ENCODE measurements around the gene ALDH18A1. TPM values are rescaled to one million over a fixed set of nuclear protein-coding genes. Genes with fewer than 3 reads are reported as not detected.
"Not testable (repeated sequence)": the region's sequence is repeated elsewhere in the genome, so short reads cannot be mapped to it uniquely, and the experiment has no call there.

The ALDH18A1 gene
- polyA plus RNA-seq, 1 donor (not counting 4 experiments of a cell fraction or from before 2014, with no cell fraction given) = 53.4 TPM

DNA sequence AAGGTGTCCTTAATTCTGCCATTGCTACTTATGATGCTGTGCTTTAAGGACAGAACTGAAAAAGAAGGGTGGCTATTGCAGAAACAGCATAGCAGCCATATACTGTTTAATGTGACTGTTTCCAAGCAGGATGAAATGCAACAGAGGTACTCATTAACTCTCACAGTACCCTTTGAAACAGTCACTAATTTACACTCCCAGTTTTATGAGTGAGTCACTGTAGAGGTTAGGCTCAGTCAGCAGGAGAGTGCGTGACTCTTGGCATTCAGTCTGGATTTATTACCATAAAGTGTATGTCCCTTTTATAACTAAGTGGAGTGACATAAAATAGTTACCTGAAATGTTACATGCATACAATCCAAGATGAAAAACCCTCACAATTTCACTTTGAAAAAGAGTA, 27.7 kb downstream of the ALDH18A1 start:
- dilution Hi-C loops (cut with MboI; ENCODE audit: extremely low pct_ligation_motif_present, low sequenced_read_pairs) = no loop called here
- Histone ChIP-seq H3K79me2 (ENCODE audit: control insufficient read depth, insufficient read depth, low read length) (no peaks in the 10 kb centered on the region), H3K4me2 (ENCODE audit: control insufficient read depth, extremely low read depth, insufficient read depth, low read depth, low read length) (no peak overlapping the region), H3K27ac (ENCODE audit: control insufficient read depth, insufficient read depth, low read length) (no peak overlapping the region), H2AFZ (ENCODE audit: control insufficient read depth, low read length) (no peak overlapping the region), H3K4me3 (ENCODE audit: control insufficient read depth in 2 of 3, extremely low read depth in 1 of 3, insufficient read depth in 2 of 3, low read depth in 1 of 3, low read length in 3 of 3) (no peak overlapping the region), H4K20me1 (ENCODE audit: control insufficient read depth, extremely low read depth, insufficient read depth, low read length) (no peaks in the 10 kb centered on the region), H3K9me1 (ENCODE audit: control insufficient read depth, extremely low read depth, insufficient read depth, low read length) (no peaks in the 10 kb centered on the region), H3K9ac (ENCODE audit: control insufficient read depth, extremely low read depth, insufficient read depth, low read length) (no peak overlapping the region), H3K4me1 (ENCODE audit: control insufficient read depth, extremely low read depth, insufficient read depth, low read length) (no peaks in the 10 kb centered on the region), H3K36me3 (ENCODE audit: control insufficient read depth in 2 of 2, extremely low read depth in 1 of 2, insufficient read depth in 2 of 2, low read length in 2 of 2) (peaks cover 9 to 13% of the 10 kb centered on the region in 2 experiments), H3K27me3 (ENCODE audit: control insufficient read depth, extremely low read depth, insufficient read depth, low read length) (no peaks in the 10 kb centered on the region), H3K9me3 (ENCODE audit: control insufficient read depth, low read depth, low read length) (no peaks in the 10 kb centered on the region)
- no peak for FAIRE-seq
- TF ChIP-seq EZH2 (IDR thresholded peaks at IDR 0.05; ENCODE audit: low read length) = no peak
- TF ChIP-seq, protein P1, sequence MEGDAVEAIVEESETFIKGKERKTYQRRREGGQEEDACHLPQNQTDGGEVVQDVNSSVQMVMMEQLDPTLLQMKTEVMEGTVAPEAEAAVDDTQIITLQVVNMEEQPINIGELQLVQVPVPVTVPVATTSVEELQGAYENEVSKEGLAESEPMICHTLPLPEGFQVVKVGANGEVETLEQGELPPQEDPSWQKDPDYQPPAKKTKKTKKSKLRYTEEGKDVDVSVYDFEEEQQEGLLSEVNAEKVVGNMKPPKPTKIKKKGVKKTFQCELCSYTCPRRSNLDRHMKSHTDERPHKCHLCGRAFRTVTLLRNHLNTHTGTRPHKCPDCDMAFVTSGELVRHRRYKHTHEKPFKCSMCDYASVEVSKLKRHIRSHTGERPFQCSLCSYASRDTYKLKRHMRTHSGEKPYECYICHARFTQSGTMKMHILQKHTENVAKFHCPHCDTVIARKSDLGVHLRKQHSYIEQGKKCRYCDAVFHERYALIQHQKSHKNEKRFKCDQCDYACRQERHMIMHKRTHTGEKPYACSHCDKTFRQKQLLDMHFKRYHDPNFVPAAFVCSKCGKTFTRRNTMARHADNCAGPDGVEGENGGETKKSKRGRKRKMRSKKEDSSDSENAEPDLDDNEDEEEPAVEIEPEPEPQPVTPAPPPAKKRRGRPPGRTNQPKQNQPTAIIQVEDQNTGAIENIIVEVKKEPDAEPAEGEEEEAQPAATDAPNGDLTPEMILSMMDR (optimal IDR thresholded peaks at IDR 0.05 in 1 of 3, IDR thresholded peaks at IDR 0.05 in 1 of 3, conservative IDR thresholded peaks at IDR 0.05 in 1 of 3; ENCODE audit: extremely low read depth in 1 of 3, insufficient read depth in 2 of 3, low read length in 3 of 3) = no peak
- DNase-seq (ENCODE audit: low read depth, low spot score) = no peak

DNA sequence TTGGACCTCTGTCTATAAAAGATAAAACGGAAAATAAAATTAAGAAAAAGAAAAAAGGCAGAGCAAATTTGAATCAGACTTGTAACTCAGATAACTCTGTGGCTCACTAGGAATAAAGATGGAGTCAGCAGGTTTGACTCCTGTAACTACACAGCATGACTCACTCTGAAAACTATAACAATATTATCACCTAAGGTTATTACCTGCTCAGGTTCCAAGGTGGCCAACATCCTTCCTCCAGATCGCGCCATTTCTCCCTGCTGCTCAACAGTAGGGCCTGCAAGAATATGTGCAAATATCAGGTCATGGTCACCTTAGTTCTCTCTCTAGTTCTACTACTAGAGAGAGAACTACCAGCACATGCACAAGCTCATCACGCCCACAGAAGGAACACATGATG, 30.0 kb downstream of the ALDH18A1 start:
- Histone ChIP-seq H3K4me2 (ENCODE audit: control insufficient read depth, extremely low read depth, insufficient read depth, low read depth, low read length) (no peak overlapping the region), H3K27me3 (ENCODE audit: control insufficient read depth, extremely low read depth, insufficient read depth, low read length) (no peaks in the 10 kb centered on the region), H4K20me1 (ENCODE audit: control insufficient read depth, extremely low read depth, insufficient read depth, low read length) (no peaks in the 10 kb centered on the region), H3K4me3 (ENCODE audit: control insufficient read depth in 2 of 3, extremely low read depth in 1 of 3, insufficient read depth in 2 of 3, low read depth in 1 of 3, low read length in 3 of 3) (no peak overlapping the region), H3K9ac (ENCODE audit: control insufficient read depth, extremely low read depth, insufficient read depth, low read length) (no peak overlapping the region), H3K4me1 (ENCODE audit: control insufficient read depth, extremely low read depth, insufficient read depth, low read length) (no peaks in the 10 kb centered on the region), H3K9me1 (ENCODE audit: control insufficient read depth, extremely low read depth, insufficient read depth, low read length) (no peaks in the 10 kb centered on the region), H3K79me2 (ENCODE audit: control insufficient read depth, insufficient read depth, low read length) (no peaks in the 10 kb centered on the region), H3K36me3 (ENCODE audit: control insufficient read depth in 2 of 2, extremely low read depth in 1 of 2, insufficient read depth in 2 of 2, low read length in 2 of 2) (peaks cover 7 to 9% of the 10 kb centered on the region in 2 experiments), H2AFZ (ENCODE audit: control insufficient read depth, low read length) (no peak overlapping the region), H3K27ac (ENCODE audit: control insufficient read depth, insufficient read depth, low read length) (no peak overlapping the region), H3K9me3 (ENCODE audit: control insufficient read depth, low read depth, low read length) (no peaks in the 10 kb centered on the region)
- TF ChIP-seq, protein P1 (optimal IDR thresholded peaks at IDR 0.05 in 1 of 3, IDR thresholded peaks at IDR 0.05 in 1 of 3, conservative IDR thresholded peaks at IDR 0.05 in 1 of 3; ENCODE audit: extremely low read depth in 1 of 3, insufficient read depth in 2 of 3, low read length in 3 of 3) = no peak
- TF ChIP-seq EZH2 (IDR thresholded peaks at IDR 0.05; ENCODE audit: low read length) = no peak
- dilution Hi-C loops (cut with MboI; ENCODE audit: extremely low pct_ligation_motif_present, low sequenced_read_pairs) = no loop called here
- no peak for DNase-seq (ENCODE audit: low read depth, low spot score)
- no peak for FAIRE-seq

DNA sequence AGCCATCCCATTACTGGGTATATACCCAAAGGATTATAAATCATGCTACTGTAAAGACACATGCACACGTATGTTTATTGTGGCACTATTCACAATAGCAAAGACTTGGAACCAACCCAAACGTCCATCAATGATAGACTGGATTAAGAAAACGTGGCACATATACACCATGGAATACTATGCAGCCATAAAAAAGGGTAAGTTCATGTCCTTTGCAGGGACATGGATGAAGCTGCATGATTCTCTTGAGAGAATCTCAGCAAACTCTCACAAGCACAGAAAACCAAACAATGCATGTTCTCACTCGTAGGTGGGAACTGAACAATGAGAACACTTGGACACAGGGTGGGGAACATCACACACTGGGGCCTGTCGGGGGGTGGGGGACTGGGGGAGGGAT, 36.1 kb downstream of the ALDH18A1 start:
- H3K36me3 ChIP-seq (ENCODE audit: control insufficient read depth in 2 of 2, extremely low read depth in 1 of 2, insufficient read depth in 2 of 2, low read length in 2 of 2) = peaks cover 27 to 30% of the 10 kb centered on the region in 2 experiments
- not testable (repeated sequence) for H3K4me1 ChIP-seq (ENCODE audit: control insufficient read depth, extremely low read depth, insufficient read depth, low read length); FAIRE-seq; H3K4me3 ChIP-seq (ENCODE audit: control insufficient read depth in 2 of 3, extremely low read depth in 1 of 3, insufficient read depth in 2 of 3, low read depth in 1 of 3, low read length in 3 of 3); H3K79me2 ChIP-seq (ENCODE audit: control insufficient read depth, insufficient read depth, low read length); H3K9me1 ChIP-seq (ENCODE audit: control insufficient read depth, extremely low read depth, insufficient read depth, low read length); H3K4me2 ChIP-seq (ENCODE audit: control insufficient read depth, extremely low read depth, insufficient read depth, low read depth, low read length); H3K9ac ChIP-seq (ENCODE audit: control insufficient read depth, extremely low read depth, insufficient read depth, low read length); H3K27ac ChIP-seq (ENCODE audit: control insufficient read depth, insufficient read depth, low read length); H2AFZ ChIP-seq (ENCODE audit: control insufficient read depth, low read length); DNase-seq (ENCODE audit: low read depth, low spot score); H3K9me3 ChIP-seq (ENCODE audit: control insufficient read depth, low read depth, low read length); H3K27me3 ChIP-seq (ENCODE audit: control insufficient read depth, extremely low read depth, insufficient read depth, low read length); H4K20me1 ChIP-seq (ENCODE audit: control insufficient read depth, extremely low read depth, insufficient read depth, low read length)
- dilution Hi-C loops (cut with MboI; ENCODE audit: extremely low pct_ligation_motif_present, low sequenced_read_pairs) = loop anchor here (25.0 kb wide), 1 partner anchor 183 kb away; no protein-coding TSS in a partner anchor
